Measurements from ENCODE around the gene NR1D2. TPM values are rescaled to one million over a fixed set of nuclear protein-coding genes. Genes with fewer than 3 reads are reported as not detected.

Gene NR1D2
- total and polyA plus RNA-seq, 2 of the 13 experiments (the other 11 are each of a cell fraction or from before 2014, with no cell fraction given): 5.3 to 8.1 TPM

DNA sequence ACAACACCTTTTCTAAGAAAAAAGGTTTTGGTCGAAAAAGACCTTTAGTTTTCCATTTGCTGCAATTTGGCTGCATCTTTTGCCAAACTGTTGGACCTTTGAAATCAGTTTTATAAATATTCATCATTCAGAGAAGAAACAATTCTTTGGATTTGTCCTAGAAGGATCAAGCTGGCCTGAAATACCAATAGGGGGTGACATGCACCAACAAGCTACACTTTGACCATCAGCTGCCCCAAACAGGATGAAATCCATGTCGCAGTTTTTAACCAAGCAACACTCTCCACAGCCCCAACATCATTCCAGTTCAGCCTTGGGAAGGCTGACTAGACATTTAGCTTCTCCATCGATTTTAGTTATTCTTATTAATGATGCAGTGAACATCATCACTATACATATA is 18.4 kb upstream of the NR1D2 start:
- CTCF ChIA-PET (ENCODE audit: low intra/inter-chr PET ratio, low total read pairs): no interaction called here
- Histone ChIP-seq H3K4me2 (ENCODE audit: low read depth, low read length) (no peak overlapping the region), H3K4me3 (replicated peaks in 1 of 3; ENCODE audit: insufficient read depth in 1 of 3, low read depth in 2 of 3, low read length in 3 of 3) (no peak overlapping the region), H3K4me1 (ENCODE audit: insufficient read depth, low read length) (peaks cover 12% of the 10 kb centered on the region), H3K36me3 (replicated peaks in 1 of 2; ENCODE audit: control insufficient read depth in 1 of 2, insufficient read depth in 2 of 2, low read length in 2 of 2) (no peaks in the 10 kb centered on the region), H3K27ac (ENCODE audit: extremely low read length, insufficient read depth, low read length) (no peak overlapping the region), H3K9me3 (ENCODE audit: low read length) (no peaks in the 10 kb centered on the region), H3K79me2 (ENCODE audit: insufficient read depth, low read length) (no peaks in the 10 kb centered on the region), H4K20me1 (ENCODE audit: insufficient read depth, low read length) (no peaks in the 10 kb centered on the region), H3K9ac (ENCODE audit: insufficient read depth, low read depth, low read length) (no peak overlapping the region), H2AFZ (ENCODE audit: low read length) (no peak overlapping the region), H3K27me3 (ENCODE audit: control insufficient read depth in 1 of 2, insufficient read depth in 2 of 2, low read length in 2 of 2) (no peaks in the 10 kb centered on the region)
- in situ Hi-C loops (cut with HindIII; ENCODE audit: extremely low pct_ligation_motif_present, low pct_unique_long_range_greater_than_20kb): no loop called here
- no TSS peak for BruUV-seq (replicated peaks)
- intact Hi-C loops (cut with micrococcal nuclease; ENCODE audit: unreplicated experiment): no loop called here
- WGBS (ENCODE audit: low lambda C conversion rate): 63% methylated on average over 3 of the region's 3 CpGs
- DNase-seq (ENCODE audit: low spot score) (no peak), FAIRE-seq (no peak), ATAC-seq (no peak)
- POLR2A ChIA-PET: interaction anchor here (4.4 kb wide), 1 partner anchor 9 kb away, joined by 72 read pairs; the partner anchor contains the start of genes NKIRAS1 and RPL15
- TF ChIP-seq STAG1 (CRISPR knock-in tag; IDR thresholded peaks at IDR 0.05) (peak; percentile 43), ZFY (CRISPR knock-in tag; IDR thresholded peaks at IDR 0.05) (no peak), ZSCAN20 (CRISPR knock-in tag; IDR thresholded peaks at IDR 0.05; ENCODE audit: borderline replicate concordance) (no peak)
- TF ChIP-seq, protein P1, sequence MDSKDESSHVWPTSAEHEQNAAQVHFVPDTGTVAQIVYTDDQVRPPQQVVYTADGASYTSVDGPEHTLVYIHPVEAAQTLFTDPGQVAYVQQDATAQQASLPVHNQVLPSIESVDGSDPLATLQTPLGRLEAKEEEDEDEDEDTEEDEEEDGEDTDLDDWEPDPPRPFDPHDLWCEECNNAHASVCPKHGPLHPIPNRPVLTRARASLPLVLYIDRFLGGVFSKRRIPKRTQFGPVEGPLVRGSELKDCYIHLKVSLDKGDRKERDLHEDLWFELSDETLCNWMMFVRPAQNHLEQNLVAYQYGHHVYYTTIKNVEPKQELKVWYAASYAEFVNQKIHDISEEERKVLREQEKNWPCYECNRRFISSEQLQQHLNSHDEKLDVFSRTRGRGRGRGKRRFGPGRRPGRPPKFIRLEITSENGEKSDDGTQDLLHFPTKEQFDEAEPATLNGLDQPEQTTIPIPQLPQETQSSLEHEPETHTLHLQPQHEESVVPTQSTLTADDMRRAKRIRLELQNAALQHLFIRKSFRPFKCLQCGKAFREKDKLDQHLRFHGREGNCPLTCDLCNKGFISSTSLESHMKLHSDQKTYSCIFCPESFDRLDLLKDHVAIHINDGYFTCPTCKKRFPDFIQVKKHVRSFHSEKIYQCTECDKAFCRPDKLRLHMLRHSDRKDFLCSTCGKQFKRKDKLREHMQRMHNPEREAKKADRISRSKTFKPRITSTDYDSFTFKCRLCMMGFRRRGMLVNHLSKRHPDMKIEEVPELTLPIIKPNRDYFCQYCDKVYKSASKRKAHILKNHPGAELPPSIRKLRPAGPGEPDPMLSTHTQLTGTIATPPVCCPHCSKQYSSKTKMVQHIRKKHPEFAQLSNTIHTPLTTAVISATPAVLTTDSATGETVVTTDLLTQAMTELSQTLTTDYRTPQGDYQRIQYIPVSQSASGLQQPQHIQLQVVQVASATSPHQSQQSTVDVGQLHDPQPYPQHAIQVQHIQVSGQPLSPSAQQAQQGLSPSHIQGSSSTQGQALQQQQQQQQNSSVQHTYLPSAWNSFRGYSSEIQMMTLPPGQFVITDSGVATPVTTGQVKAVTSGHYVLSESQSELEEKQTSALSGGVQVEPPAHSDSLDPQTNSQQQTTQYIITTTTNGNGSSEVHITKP (CRISPR knock-in tag; IDR thresholded peaks at IDR 0.05; ENCODE audit: low read depth): no peak
- TF ChIP-seq, protein P2, sequence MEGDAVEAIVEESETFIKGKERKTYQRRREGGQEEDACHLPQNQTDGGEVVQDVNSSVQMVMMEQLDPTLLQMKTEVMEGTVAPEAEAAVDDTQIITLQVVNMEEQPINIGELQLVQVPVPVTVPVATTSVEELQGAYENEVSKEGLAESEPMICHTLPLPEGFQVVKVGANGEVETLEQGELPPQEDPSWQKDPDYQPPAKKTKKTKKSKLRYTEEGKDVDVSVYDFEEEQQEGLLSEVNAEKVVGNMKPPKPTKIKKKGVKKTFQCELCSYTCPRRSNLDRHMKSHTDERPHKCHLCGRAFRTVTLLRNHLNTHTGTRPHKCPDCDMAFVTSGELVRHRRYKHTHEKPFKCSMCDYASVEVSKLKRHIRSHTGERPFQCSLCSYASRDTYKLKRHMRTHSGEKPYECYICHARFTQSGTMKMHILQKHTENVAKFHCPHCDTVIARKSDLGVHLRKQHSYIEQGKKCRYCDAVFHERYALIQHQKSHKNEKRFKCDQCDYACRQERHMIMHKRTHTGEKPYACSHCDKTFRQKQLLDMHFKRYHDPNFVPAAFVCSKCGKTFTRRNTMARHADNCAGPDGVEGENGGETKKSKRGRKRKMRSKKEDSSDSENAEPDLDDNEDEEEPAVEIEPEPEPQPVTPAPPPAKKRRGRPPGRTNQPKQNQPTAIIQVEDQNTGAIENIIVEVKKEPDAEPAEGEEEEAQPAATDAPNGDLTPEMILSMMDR (CRISPR knock-in tag; IDR thresholded peaks at IDR 0.05): peak; percentile 30

All from HepG2 (cell line).